H9 (cell line): ENCODE data around the gene CCNY. TPM values are rescaled to one million over a fixed set of nuclear protein-coding genes. Genes with fewer than 3 reads are reported as not detected.

ENCODE experiments used
- DNase-seq: peaks from one replicate; pipeline ENCODE4 v3.0.0-alpha.2; 2017
- H2AFZ ChIP-seq: one replicate; pipeline ENCODE4 v1.6.1; 2013; ENCODE audit warnings: mild to moderate bottlenecking, low read length, control low read depth, moderate library complexity
- H2AK5ac ChIP-seq: 2 replicates; pipeline ENCODE4 v1.6.1; 2013; ENCODE audit warnings: low read length, control low read depth, mixed read lengths; ENCODE audit not compliant: insufficient read length
- H2BK120ac ChIP-seq: one replicate; pipeline ENCODE4 v1.6.1; 2013; ENCODE audit warnings: low read depth, mild to moderate bottlenecking, low read length, control low read depth, inconsistent platforms; ENCODE audit not compliant: poor library complexity, severe bottlenecking
- H2BK12ac ChIP-seq: 2 replicates; pipeline ENCODE4 v1.6.1; 2013; ENCODE audit warnings: low read length, control low read depth, mixed read lengths, low read depth; ENCODE audit not compliant: insufficient read length
- H2BK15ac ChIP-seq: 2 replicates; pipeline ENCODE4 v1.6.1; 2013; ENCODE audit warnings: low read depth, low read length, control low read depth
- H2BK20ac ChIP-seq: one replicate; pipeline ENCODE4 v1.6.1; 2013; ENCODE audit warnings: low read depth, mild to moderate bottlenecking, low read length, control low read depth, inconsistent platforms; ENCODE audit not compliant: poor library complexity, severe bottlenecking
- H2BK5ac ChIP-seq: 2 replicates; pipeline ENCODE4 v1.6.1; 2013; ENCODE audit warnings: low read length, control low read depth, mixed read lengths; ENCODE audit not compliant: insufficient read length
- H3K14ac ChIP-seq: 2 replicates; pipeline ENCODE4 v1.6.1; 2013; ENCODE audit warnings: low read length, control low read depth; ENCODE audit not compliant: insufficient read depth
- H3K18ac ChIP-seq: 2 replicates; pipeline ENCODE4 v1.6.1; 2013; ENCODE audit warnings: low read depth, mild to moderate bottlenecking, mixed read lengths, low read length, control low read depth; ENCODE audit not compliant: insufficient read length
- H3K23ac ChIP-seq: 2 replicates; pipeline ENCODE4 v1.6.1; 2013; ENCODE audit warnings: low read length, control low read depth, mixed read lengths, low read depth; ENCODE audit not compliant: insufficient read length
- H3K23me2 ChIP-seq: 2 replicates; pipeline ENCODE4 v1.6.1; 2013; ENCODE audit warnings: low read depth, mild to moderate bottlenecking, mixed read lengths, low read length, control low read depth; ENCODE audit not compliant: insufficient read length, poor library complexity, severe bottlenecking
- H3K27ac ChIP-seq: 2 replicates; pipeline ENCODE4 v1.5.1; 2013; ENCODE audit warnings: low read length, control low read depth, mixed read lengths, low read depth; ENCODE audit not compliant: insufficient read length
- H3K27me3 ChIP-seq: 2 replicates; pipeline ENCODE4 v1.6.1; 2013; ENCODE audit warnings: low read length, control low read depth, inconsistent platforms; ENCODE audit not compliant: insufficient read depth
- H3K4ac ChIP-seq: 2 replicates; pipeline ENCODE4 v1.6.1; 2013; ENCODE audit warnings: low read depth, mild to moderate bottlenecking, control low read depth, inconsistent platforms, low read length, moderate library complexity
- H3K4me1 ChIP-seq: 2 replicates; pipeline ENCODE4 v1.6.1; 2013; ENCODE audit warnings: low read length, control low read depth, inconsistent platforms; ENCODE audit not compliant: insufficient read depth
- H3K4me2 ChIP-seq: 2 replicates; pipeline ENCODE4 v1.6.1; 2013; ENCODE audit warnings: low read length, control low read depth, mixed read lengths; ENCODE audit not compliant: insufficient read length, insufficient read depth
- H3K56ac ChIP-seq: 2 replicates; pipeline ENCODE4 v1.6.1; 2013; ENCODE audit warnings: low read depth, mild to moderate bottlenecking, mixed read lengths, low read length, control low read depth; ENCODE audit not compliant: insufficient read length
- H3K79me1 ChIP-seq: 2 replicates; pipeline ENCODE4 v1.6.1; 2013; ENCODE audit warnings: low read depth, mild to moderate bottlenecking, moderate library complexity, low read length, control low read depth, inconsistent platforms; ENCODE audit not compliant: insufficient read depth, poor library complexity, severe bottlenecking
- H3K79me2 ChIP-seq: 2 replicates; pipeline ENCODE4 v1.6.1; 2013; ENCODE audit warnings: low read length, control low read depth, inconsistent platforms; ENCODE audit not compliant: insufficient read depth
- H3K9ac ChIP-seq: 2 replicates; pipeline ENCODE4 v1.6.1; 2013; ENCODE audit warnings: low read length, control low read depth, mixed read lengths; ENCODE audit not compliant: insufficient read length; ENCODE audit errors: extremely low read depth
- H3K9me3 ChIP-seq: one replicate; pipeline ENCODE4 v1.6.1; 2013; ENCODE audit warnings: low read depth, low read length, inconsistent platforms; ENCODE audit not compliant: control insufficient read depth
- H3T11ph ChIP-seq: one replicate; pipeline ENCODE4 v1.6.1; 2013; ENCODE audit warnings: mild to moderate bottlenecking, low read length, control low read depth, inconsistent platforms
- H4K20me1 ChIP-seq: one replicate; pipeline ENCODE4 v1.6.1; 2013; ENCODE audit not compliant: control insufficient read depth, insufficient read length, insufficient read depth
- H4K5ac ChIP-seq: 2 replicates; pipeline ENCODE4 v1.6.1; 2013; ENCODE audit warnings: low read depth, mild to moderate bottlenecking, mixed read lengths, low read length, control low read depth; ENCODE audit not compliant: insufficient read length
- H4K8ac ChIP-seq: replicated peaks from 2 replicates; pipeline ENCODE4 v1.6.1; 2013; ENCODE audit warnings: low read length, control low read depth, mixed read lengths, low read depth; ENCODE audit not compliant: insufficient read length
- H4K91ac ChIP-seq: 2 replicates; pipeline ENCODE4 v1.6.1; 2013; ENCODE audit warnings: low read depth, mild to moderate bottlenecking, moderate library complexity, mixed read lengths, low read length, control low read depth; ENCODE audit not compliant: insufficient read length
- H3K27ac Mint-ChIP-seq, 3 experiments: 2 replicates in 2 of 3; 3 replicates in 1 of 3; pipeline ENCODE4 v1.8.0; 2020 to 2021; ENCODE audit warnings: mixed read lengths in 3 of 3, mild to moderate bottlenecking in 1 of 3, moderate library complexity in 1 of 3
- H3K27me3 Mint-ChIP-seq: 2 replicates; pipeline ENCODE4 v1.8.0; 2021; ENCODE audit warnings: low read depth, mild to moderate bottlenecking, moderate library complexity, mixed read lengths
- H3K36me3 Mint-ChIP-seq, 3 experiments: 2 replicates in 2 of 3; 3 replicates in 1 of 3; pipeline ENCODE4 v1.8.0; 2020 to 2021; ENCODE audit warnings: low read depth in 3 of 3, mixed read lengths in 3 of 3; ENCODE audit not compliant: insufficient read depth in 1 of 3
- H3K4me1 Mint-ChIP-seq, 2 experiments: 2 replicates each; pipeline ENCODE4 v1.8.0; 2020; ENCODE audit warnings: mixed read lengths in 2 of 2
- H3K4me3 Mint-ChIP-seq, 2 experiments: 2 replicates in 1 of 2; 3 replicates in 1 of 2; pipeline ENCODE4 v1.8.0; 2020 to 2021; ENCODE audit warnings: mild to moderate bottlenecking in 2 of 2, mixed read lengths in 2 of 2, moderate library complexity in 1 of 2
- H3K9me3 Mint-ChIP-seq, 2 experiments: 2 replicates in 1 of 2; 3 replicates in 1 of 2; pipeline ENCODE4 v1.8.0; 2020; ENCODE audit warnings: mild to moderate bottlenecking in 2 of 2, mixed read lengths in 2 of 2, moderate library complexity in 1 of 2
- WGBS: extraction: QIAGEN DNeasy Blood & Tissue Kit; methylation state at CpG from one replicate; pipeline ENCODE4 v1.1.7; 2013; ENCODE audit warnings: missing lambda C conversion rate, low lambda C conversion rate, mixed read lengths; ENCODE audit not compliant: insufficient read length; ENCODE audit errors: extremely low coverage; 5-methylcytosine and 5-hydroxymethylcytosine counted together
- total RNA-seq: library from RNA; stranded (reverse); gene quantifications from 2 replicates; pipeline ENCODE4 v1.2.1, GENCODE V29; 2021
- TF ChIP-seq, protein P1 (sequence below): fragments of 200-600 bp; sonication (generic); conservative IDR thresholded peaks from 3 replicates; pipeline ENCODE4 v1.8.0; 2021; ENCODE audit warnings: antibody characterized with exemption, mild to moderate bottlenecking

CCNY gene
- total RNA-seq, 1 experiment from 2014 or later: 62.1 TPM

GRCh38 chr10:35413985-35414861 lies 77.9 kb downstream of the CCNY start:
- H2AK5ac ChIP-seq: no peak overlapping the region
- H3K79me2 ChIP-seq: peaks cover 7% of the 10 kb centered on the region; the same call in 1 of the 2 replicates
- no peak overlapping the region for H3T11ph ChIP-seq
- Mint-ChIP-seq H3K36me3 (no peaks in the 10 kb centered on the region), H3K4me1 (peaks cover 35 to 51% of the 10 kb centered on the region in 2 experiments), H3K9me3 (no peaks in the 10 kb centered on the region), H3K27me3 (no peaks in the 10 kb centered on the region), H3K27ac (peak overlapping the region in 1 of 3 experiments; percentile 31; a peak in 1 of 7 replicates), H3K4me3 (no peak overlapping the region)
- no peak overlapping the region for H4K5ac ChIP-seq
- H3K9ac ChIP-seq: no peak overlapping the region
- H3K79me1 ChIP-seq: peaks cover 3% of the 10 kb centered on the region
- peaks cover 3% of the 10 kb centered on the region for H4K20me1 ChIP-seq
- no peak overlapping the region for H3K18ac ChIP-seq
- H4K8ac ChIP-seq: no peak overlapping the region
- H3K23ac ChIP-seq: no peak overlapping the region
- no peak overlapping the region for H2BK120ac ChIP-seq
- no peak for DNase-seq
- no peak overlapping the region for H3K56ac ChIP-seq
- no peak overlapping the region for H2BK20ac ChIP-seq
- no peak overlapping the region for H2BK12ac ChIP-seq
- no peak overlapping the region for H3K4ac ChIP-seq
- no peak overlapping the region for H3K4me2 ChIP-seq
- H2BK5ac ChIP-seq: no peak overlapping the region
- H3K23me2 ChIP-seq: no peaks in the 10 kb centered on the region
- peaks cover 16% of the 10 kb centered on the region for H3K4me1 ChIP-seq
- TF ChIP-seq, protein P1, sequence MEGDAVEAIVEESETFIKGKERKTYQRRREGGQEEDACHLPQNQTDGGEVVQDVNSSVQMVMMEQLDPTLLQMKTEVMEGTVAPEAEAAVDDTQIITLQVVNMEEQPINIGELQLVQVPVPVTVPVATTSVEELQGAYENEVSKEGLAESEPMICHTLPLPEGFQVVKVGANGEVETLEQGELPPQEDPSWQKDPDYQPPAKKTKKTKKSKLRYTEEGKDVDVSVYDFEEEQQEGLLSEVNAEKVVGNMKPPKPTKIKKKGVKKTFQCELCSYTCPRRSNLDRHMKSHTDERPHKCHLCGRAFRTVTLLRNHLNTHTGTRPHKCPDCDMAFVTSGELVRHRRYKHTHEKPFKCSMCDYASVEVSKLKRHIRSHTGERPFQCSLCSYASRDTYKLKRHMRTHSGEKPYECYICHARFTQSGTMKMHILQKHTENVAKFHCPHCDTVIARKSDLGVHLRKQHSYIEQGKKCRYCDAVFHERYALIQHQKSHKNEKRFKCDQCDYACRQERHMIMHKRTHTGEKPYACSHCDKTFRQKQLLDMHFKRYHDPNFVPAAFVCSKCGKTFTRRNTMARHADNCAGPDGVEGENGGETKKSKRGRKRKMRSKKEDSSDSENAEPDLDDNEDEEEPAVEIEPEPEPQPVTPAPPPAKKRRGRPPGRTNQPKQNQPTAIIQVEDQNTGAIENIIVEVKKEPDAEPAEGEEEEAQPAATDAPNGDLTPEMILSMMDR: no peak
- WGBS: no CpG with 5 or more reads among the region's 12 CpGs
- H3K27ac ChIP-seq: no peak overlapping the region
- H3K9me3 ChIP-seq: no peaks in the 10 kb centered on the region
- no peak overlapping the region for H2AFZ ChIP-seq
- H3K27me3 ChIP-seq: no peaks in the 10 kb centered on the region
- no peak overlapping the region for H4K91ac ChIP-seq
- H3K14ac ChIP-seq: 0 out of 2 replicates have a peak overlapping the region, but pooled peaks have one; percentile 27
- H2BK15ac ChIP-seq: no peak overlapping the region
